ENCODE data around the gene KIFAP3.
A peak's percentile ranks its signal among the peaks of the same experiment; 100 is the strongest.

KIFAP3 gene

GRCh38 chr1:169893645-169894423 is 180.7 kb downstream of the KIFAP3 start, which contains the start of gene SCYL3:
Gene SCYL3, minus strand, starts transcription at chr1:169893896. Its CDS starts 5,056 bp downstream, at chr1:169888840.
- no peak for TF ChIP-seq CTCF (IDR thresholded peaks at IDR 0.05; ENCODE audit: insufficient read depth, low read length, poor library complexity, severe bottlenecking)
- peaks cover 8% of the 10 kb centered on the region; the same call in 1 of the 2 replicates for H4K20me1 ChIP-seq (ENCODE audit: low read depth, low read length)
- peak within 1 kb of the TSS; percentile 81 for H2AFZ ChIP-seq (ENCODE audit: low read depth, low read length, severe bottlenecking)
- no peaks in the 10 kb centered on the region for H3F3A ChIP-seq (ENCODE audit: insufficient read depth)
- H3K36me3 ChIP-seq (ENCODE audit: low read length), result no peaks in the 10 kb centered on the region
- peak within 1 kb of the TSS; percentile 96 for H3K4me2 ChIP-seq (ENCODE audit: low read depth, low read length, poor library complexity, severe bottlenecking)
- H3K9me3 ChIP-seq (ENCODE audit: insufficient read depth, low read length), result no peaks in the 10 kb centered on the region
- peak within 1 kb of the TSS; percentile 98 for H3K9ac ChIP-seq (ENCODE audit: low read length)
- peak within 1 kb of the TSS; percentile 88 for H3K27ac ChIP-seq (ENCODE audit: low read depth, low read length)
- peaks cover 41% of the 10 kb centered on the region for H3K79me2 ChIP-seq (ENCODE audit: insufficient read depth, low read length)
- no peaks in the 10 kb centered on the region for H3K9me2 ChIP-seq (replicated peaks; ENCODE audit: insufficient read depth, low read length)
- H3K4me3 ChIP-seq (ENCODE audit: insufficient read depth, low read length, poor library complexity, severe bottlenecking), result peak within 1 kb of the TSS; percentile 83
- no peaks in the 10 kb centered on the region for H3K27me3 ChIP-seq (ENCODE audit: low read length)

GRCh38 chr1:169892927-169893644 is 181.4 kb downstream of the KIFAP3 start:
- H4K20me1 ChIP-seq (ENCODE audit: low read depth, low read length), result peaks cover 8% of the 10 kb centered on the region; the same call in 1 of the 2 replicates
- H3K9me3 ChIP-seq (ENCODE audit: insufficient read depth, low read length), result no peaks in the 10 kb centered on the region
- peak overlapping the region; percentile 83 for H3K4me3 ChIP-seq (ENCODE audit: insufficient read depth, low read length, poor library complexity, severe bottlenecking)
- H3K79me2 ChIP-seq (ENCODE audit: insufficient read depth, low read length), result peaks cover 41% of the 10 kb centered on the region
- H3K9ac ChIP-seq (ENCODE audit: low read length), result peak overlapping the region; percentile 98
- H3K36me3 ChIP-seq (ENCODE audit: low read length), result peaks cover 4% of the 10 kb centered on the region; the same call in 1 of the 2 replicates
- TF ChIP-seq EZH2phosphoT487 (conservative IDR thresholded peaks at IDR 0.05; ENCODE audit: low read length) (no peak), CTCF (IDR thresholded peaks at IDR 0.05; ENCODE audit: insufficient read depth, low read length, poor library complexity, severe bottlenecking) (no peak)
- no peaks in the 10 kb centered on the region for H3K27me3 ChIP-seq (ENCODE audit: low read length)
- H2AFZ ChIP-seq (ENCODE audit: low read depth, low read length, severe bottlenecking), result peak overlapping the region; percentile 74
- no peaks in the 10 kb centered on the region for H3F3A ChIP-seq (ENCODE audit: insufficient read depth)
- no peaks in the 10 kb centered on the region for H3K9me2 ChIP-seq (replicated peaks; ENCODE audit: insufficient read depth, low read length)
- H3K4me2 ChIP-seq (ENCODE audit: low read depth, low read length, poor library complexity, severe bottlenecking), result peak overlapping the region; percentile 96
- peak overlapping the region; percentile 88; the same call in 1 of the 2 replicates for H3K27ac ChIP-seq (ENCODE audit: low read depth, low read length)

GRCh38 chr1:169892176-169892926 is 182.1 kb downstream of the KIFAP3 start:
- Histone ChIP-seq H3K9me3 (ENCODE audit: insufficient read depth, low read length) (no peaks in the 10 kb centered on the region), H4K20me1 (ENCODE audit: low read depth, low read length) (peaks cover 8% of the 10 kb centered on the region; the same call in 1 of the 2 replicates), H3K9ac (ENCODE audit: low read length) (peak overlapping the region; percentile 98), H3K27me3 (ENCODE audit: low read length) (no peaks in the 10 kb centered on the region), H3K9me2 (replicated peaks; ENCODE audit: insufficient read depth, low read length) (no peaks in the 10 kb centered on the region), H3K79me2 (ENCODE audit: insufficient read depth, low read length) (peaks cover 41% of the 10 kb centered on the region), H3K4me3 (ENCODE audit: insufficient read depth, low read length, poor library complexity, severe bottlenecking) (peak overlapping the region; percentile 83), H3K36me3 (ENCODE audit: low read length) (peaks cover 10% of the 10 kb centered on the region; the same call in 1 of the 2 replicates), H3F3A (ENCODE audit: insufficient read depth) (no peaks in the 10 kb centered on the region), H3K4me2 (ENCODE audit: low read depth, low read length, poor library complexity, severe bottlenecking) (peak overlapping the region; percentile 96), H3K27ac (ENCODE audit: low read depth, low read length) (no peak overlapping the region), H2AFZ (ENCODE audit: low read depth, low read length, severe bottlenecking) (peak overlapping the region; percentile 74)
- no peak for TF ChIP-seq CTCF (IDR thresholded peaks at IDR 0.05; ENCODE audit: insufficient read depth, low read length, poor library complexity, severe bottlenecking)

All from SU-DHL-6 (cell line).